Measurements from ENCODE around the gene NUCKS1. TPM values are rescaled to one million over a fixed set of nuclear protein-coding genes. Genes with fewer than 3 reads are reported as not detected.
A peak's percentile ranks its signal among the peaks of the same experiment; 100 is the strongest.

The NUCKS1 gene
- total RNA-seq, 2 donors from 2014 or later: 117 to 123 TPM

DNA sequence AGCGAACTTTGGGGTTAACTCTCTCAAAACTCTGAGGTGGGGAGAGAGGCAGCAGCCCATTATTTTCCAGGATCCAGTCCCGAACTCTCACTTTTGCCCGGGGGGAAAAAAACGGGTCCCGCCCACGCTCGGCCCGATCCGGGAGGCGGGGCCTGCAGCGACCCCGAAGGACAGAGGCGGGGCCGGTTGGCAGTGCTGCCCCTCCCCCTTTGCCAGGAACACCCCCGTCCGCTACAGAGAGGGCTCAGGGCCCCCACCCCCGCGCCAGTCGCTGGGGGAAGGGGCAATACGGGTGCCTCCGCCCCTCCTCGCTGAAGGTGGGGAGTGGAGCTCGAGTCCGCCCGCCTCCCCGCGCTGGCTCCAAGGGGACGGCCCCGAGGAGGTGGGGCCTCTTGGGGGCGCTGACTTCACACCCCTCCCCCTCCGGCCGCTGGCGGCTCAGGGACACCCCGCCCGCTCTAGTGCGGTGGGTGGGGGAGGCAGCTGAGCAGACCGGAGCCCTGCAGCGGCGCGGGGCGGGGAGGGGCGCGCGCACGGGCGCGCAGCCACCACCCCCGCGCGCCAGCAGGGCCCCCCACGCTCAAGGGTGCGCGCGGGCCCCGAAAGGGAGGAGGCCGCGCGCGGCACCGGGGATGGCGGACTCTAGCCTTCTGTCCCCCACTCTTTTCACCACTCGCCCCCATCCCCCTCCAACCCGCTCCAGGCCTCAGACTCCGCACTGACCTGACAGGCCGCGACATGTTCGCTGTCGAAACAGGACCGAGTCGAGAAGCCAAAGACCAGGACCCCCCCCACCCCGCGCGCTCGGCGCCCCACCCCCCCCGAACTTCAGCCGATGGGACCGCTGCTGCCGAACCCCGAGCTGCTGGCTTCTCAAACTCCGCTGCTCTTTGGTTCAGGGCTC lies 496 bp downstream of the NUCKS1 start:
- peaks cover 7% of the 10 kb centered on the region for H3K4me1 ChIP-seq
- peak; percentile 96 for DNase-seq
- intact Hi-C loops (cut with DNase I): no loop called here

DNA sequence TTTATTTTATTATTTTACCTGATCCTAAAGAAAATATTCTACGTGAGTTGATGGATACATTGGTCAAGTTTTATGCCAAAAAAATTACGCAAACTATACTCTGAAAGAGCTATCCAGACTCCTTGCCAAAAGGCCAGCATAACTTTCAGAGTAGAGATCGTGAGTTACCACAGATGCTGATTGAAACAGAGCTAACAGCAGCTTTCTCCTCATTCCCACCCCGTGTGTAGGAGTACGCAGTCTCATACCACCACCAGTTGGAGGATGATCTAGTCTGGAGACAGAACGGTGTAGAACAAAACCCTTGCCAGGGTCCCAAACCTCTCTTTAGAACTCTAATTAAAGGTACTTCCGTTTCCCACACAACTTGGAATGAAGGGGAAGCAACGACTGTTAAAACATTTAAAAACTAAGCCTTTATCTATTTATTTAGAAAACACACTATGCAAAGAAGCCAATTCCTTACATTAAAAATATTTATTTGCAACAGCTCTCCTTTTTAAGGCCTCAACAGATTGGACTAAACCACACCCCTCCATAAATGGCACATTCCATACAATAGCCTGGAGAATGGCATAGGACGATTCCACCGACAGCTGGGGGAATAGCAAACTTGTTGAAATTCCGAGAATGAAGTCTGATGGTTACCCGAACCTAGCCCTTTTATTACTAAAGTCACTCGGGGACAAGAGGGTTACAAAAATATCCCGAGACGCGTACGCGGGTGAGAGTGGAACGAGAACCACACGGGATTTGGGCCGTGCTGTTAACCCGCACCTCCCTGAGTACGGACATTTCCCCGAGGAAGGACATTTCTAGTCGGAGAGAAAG lies 1.4 kb downstream of the NUCKS1 start:
- TF ChIP-seq, protein P1, sequence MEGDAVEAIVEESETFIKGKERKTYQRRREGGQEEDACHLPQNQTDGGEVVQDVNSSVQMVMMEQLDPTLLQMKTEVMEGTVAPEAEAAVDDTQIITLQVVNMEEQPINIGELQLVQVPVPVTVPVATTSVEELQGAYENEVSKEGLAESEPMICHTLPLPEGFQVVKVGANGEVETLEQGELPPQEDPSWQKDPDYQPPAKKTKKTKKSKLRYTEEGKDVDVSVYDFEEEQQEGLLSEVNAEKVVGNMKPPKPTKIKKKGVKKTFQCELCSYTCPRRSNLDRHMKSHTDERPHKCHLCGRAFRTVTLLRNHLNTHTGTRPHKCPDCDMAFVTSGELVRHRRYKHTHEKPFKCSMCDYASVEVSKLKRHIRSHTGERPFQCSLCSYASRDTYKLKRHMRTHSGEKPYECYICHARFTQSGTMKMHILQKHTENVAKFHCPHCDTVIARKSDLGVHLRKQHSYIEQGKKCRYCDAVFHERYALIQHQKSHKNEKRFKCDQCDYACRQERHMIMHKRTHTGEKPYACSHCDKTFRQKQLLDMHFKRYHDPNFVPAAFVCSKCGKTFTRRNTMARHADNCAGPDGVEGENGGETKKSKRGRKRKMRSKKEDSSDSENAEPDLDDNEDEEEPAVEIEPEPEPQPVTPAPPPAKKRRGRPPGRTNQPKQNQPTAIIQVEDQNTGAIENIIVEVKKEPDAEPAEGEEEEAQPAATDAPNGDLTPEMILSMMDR (IDR thresholded peaks at IDR 0.05): no peak
- H3K4me1 ChIP-seq: peaks cover 10% of the 10 kb centered on the region
- peak overlapping the region; percentile 74 to 85 for H3K9ac ChIP-seq (ENCODE audit: low read depth in 2 of 2, low read length in 2 of 2)
- H3K27me3 ChIP-seq: no peaks in the 10 kb centered on the region
- H3K36me3 ChIP-seq: no peaks in the 10 kb centered on the region
- peak; percentile 30 for DNase-seq
- H3K9me3 ChIP-seq: no peaks in the 10 kb centered on the region
- H3K27ac ChIP-seq: peak overlapping the region; percentile 89
- H3K4me3 ChIP-seq: peak overlapping the region; percentile 64
- intact Hi-C loops (cut with DNase I): no loop called here

More for the DNA sequence above, 496 bp downstream of the NUCKS1 start:
- no peaks in the 10 kb centered on the region for H3K27me3 ChIP-seq
- H3K4me3 ChIP-seq: peak overlapping the region; percentile 64
- TF ChIP-seq, protein P1 (IDR thresholded peaks at IDR 0.05): no peak
- no peaks in the 10 kb centered on the region for H3K9me3 ChIP-seq
- peak overlapping the region; percentile 89 for H3K27ac ChIP-seq
- H3K36me3 ChIP-seq: no peaks in the 10 kb centered on the region
- peak overlapping the region; percentile 82 to 85 for H3K9ac ChIP-seq (ENCODE audit: low read depth in 2 of 2, low read length in 2 of 2)

DNA sequence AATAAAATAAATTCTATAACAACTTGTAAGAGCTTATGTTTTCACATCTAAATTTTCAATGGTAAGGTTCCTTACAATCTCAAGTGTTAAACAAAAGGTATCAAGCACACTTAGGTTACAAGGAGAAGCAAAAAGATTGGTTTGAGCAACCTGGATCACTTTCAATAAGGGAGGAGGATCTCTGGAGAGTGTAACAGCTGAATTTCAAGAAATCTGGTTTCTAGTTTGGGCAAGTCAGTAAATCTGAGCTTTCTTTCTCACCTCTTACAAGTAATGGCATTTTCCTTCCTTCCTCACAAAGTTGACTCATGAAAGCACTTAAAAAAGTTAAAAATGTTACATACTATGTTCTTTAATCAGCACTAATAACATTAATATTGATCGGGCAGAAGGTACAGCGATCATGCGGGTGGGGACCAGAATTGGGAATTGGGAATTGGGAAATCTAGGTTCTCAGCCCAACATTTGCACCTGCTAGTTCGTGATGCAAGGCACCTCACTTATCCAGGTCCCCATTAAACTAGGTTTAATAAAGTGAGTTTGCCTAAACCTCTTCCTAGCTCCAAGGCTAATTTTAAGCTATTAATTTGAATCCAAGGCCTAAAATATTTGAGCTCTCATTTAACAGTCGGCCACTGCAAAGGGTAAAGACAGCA lies 3.1 kb downstream of the NUCKS1 start:
- TF ChIP-seq, protein P1 (IDR thresholded peaks at IDR 0.05): no peak
- Histone ChIP-seq H3K4me1 (peaks cover 10% of the 10 kb centered on the region), H3K9me3 (no peaks in the 10 kb centered on the region), H3K27me3 (no peaks in the 10 kb centered on the region), H3K27ac (no peak overlapping the region), H3K9ac (ENCODE audit: low read depth in 2 of 2, low read length in 2 of 2) (no peak overlapping the region), H3K4me3 (no peak overlapping the region), H3K36me3 (no peaks in the 10 kb centered on the region)
- DNase-seq: no peak
- intact Hi-C loops (cut with DNase I): no loop called here

DNA sequence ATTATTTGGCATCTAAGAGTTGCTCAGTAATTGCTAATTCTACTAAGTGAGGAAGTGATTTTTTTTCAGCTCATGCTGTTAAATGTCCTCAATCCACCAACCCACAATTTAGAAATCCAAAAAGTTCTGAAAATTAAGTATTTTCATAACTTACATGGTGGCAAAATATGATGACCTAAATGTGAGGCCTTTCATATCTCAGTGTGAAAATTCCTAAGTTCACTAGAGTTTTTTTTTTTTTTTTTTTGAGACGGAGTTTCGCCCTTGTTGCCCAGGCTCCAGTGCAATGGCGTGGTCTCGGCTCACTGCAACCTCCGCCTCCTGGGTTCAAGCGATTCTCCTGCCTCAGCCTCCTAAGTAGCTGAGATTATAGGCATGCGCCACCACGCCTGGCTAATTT lies 5.6 kb downstream of the NUCKS1 start:
- peaks cover 10% of the 10 kb centered on the region for H3K4me1 ChIP-seq
- intact Hi-C loops (cut with DNase I): no loop called here
- no peak overlapping the region for H3K4me3 ChIP-seq
- no peaks in the 10 kb centered on the region for H3K27me3 ChIP-seq
- TF ChIP-seq, protein P1 (IDR thresholded peaks at IDR 0.05): no peak
- no peaks in the 10 kb centered on the region for H3K9me3 ChIP-seq
- no peak for DNase-seq
- no peak overlapping the region for H3K9ac ChIP-seq (ENCODE audit: low read depth in 2 of 2, low read length in 2 of 2)
- H3K27ac ChIP-seq: no peak overlapping the region
- no peaks in the 10 kb centered on the region for H3K36me3 ChIP-seq

DNA sequence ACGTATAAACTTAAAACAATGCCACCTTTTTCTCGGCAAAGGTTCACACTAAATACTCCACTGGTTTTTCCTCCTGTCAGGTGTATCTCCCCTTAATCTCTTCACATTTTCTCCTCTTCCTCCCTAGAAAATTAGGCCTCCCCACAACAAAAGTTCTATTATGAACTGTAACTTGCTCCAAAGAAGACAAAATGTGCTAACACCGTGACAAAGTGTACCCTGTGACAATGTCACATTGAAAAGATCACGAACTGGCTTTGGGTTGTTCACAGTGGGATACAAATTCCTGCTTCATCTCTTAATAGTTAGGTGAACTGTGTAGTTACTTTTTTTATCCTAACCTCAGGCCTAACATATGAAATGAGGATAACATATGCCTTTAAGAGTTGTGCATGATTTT lies 6.0 kb downstream of the NUCKS1 start:
- no peak for DNase-seq
- intact Hi-C loops (cut with DNase I): no loop called here
- H3K27me3 ChIP-seq: no peaks in the 10 kb centered on the region
- H3K27ac ChIP-seq: no peak overlapping the region
- no peak overlapping the region for H3K4me3 ChIP-seq
- H3K4me1 ChIP-seq: peaks cover 10% of the 10 kb centered on the region
- H3K9ac ChIP-seq (ENCODE audit: low read depth in 2 of 2, low read length in 2 of 2): no peak overlapping the region
- no peaks in the 10 kb centered on the region for H3K36me3 ChIP-seq
- TF ChIP-seq, protein P1 (IDR thresholded peaks at IDR 0.05): no peak
- no peaks in the 10 kb centered on the region for H3K9me3 ChIP-seq
